GM18498 (cell line): ENCODE data around the gene PABPN1.
A peak's percentile ranks its signal among the peaks of the same experiment; 100 is the strongest.
"Not testable (repeated sequence)": the region's sequence is repeated elsewhere in the genome, so short reads cannot be mapped to it uniquely, and the experiment has no call there.

ENCODE experiments used
- ATAC-seq: cut with Tn5 transposase; IDR thresholded peaks from one replicate; pipeline ENCODE4 v1.9.1; 2021; ENCODE audit warnings: mild to moderate bottlenecking, moderate library complexity; ENCODE audit not compliant: unreplicated experiment

The PABPN1 gene, protein sequence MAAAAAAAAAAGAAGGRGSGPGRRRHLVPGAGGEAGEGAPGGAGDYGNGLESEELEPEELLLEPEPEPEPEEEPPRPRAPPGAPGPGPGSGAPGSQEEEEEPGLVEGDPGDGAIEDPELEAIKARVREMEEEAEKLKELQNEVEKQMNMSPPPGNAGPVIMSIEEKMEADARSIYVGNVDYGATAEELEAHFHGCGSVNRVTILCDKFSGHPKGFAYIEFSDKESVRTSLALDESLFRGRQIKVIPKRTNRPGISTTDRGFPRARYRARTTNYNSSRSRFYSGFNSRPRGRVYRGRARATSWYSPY

GRCh38 chr14:23320584-23321571, at the start of gene PABPN1:
Gene PABPN1 (plus strand): TSS chr14:23321457. CDS start chr14:23321470, 13 bp downstream.
- ATAC-seq: peak; percentile 91

GRCh38 chr14:23275412-23275811, 45.8 kb upstream of the PABPN1 start:
- no peak for ATAC-seq

DNA sequence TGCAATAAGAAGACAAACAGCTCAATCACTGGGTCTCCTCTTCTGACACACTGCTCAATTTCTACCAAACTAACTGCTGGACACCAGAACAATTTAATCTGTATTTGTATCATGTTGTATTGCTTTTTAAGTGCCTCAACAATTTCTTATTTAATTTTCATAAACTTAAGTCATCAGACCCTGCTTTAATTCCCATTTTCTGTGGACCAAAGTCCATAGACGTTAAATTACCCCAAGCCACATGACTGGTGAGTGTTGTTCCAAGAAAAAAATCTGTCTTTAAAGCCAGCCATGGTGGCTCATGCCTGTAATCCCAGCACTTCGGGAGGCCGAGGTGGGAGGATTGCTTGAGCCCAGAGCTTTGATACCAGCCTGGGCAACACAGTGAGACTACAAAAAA, 44.1 kb upstream of the PABPN1 start:
- ATAC-seq: no peak

- not testable (repeated sequence) for ATAC-seq
These were observed 43.3 kb upstream of the PABPN1 start for GRCh38 chr14:23277928-23278327.

- no peak for ATAC-seq
These were observed 40.0 kb upstream of the PABPN1 start for GRCh38 chr14:23281247-23281646.

DNA sequence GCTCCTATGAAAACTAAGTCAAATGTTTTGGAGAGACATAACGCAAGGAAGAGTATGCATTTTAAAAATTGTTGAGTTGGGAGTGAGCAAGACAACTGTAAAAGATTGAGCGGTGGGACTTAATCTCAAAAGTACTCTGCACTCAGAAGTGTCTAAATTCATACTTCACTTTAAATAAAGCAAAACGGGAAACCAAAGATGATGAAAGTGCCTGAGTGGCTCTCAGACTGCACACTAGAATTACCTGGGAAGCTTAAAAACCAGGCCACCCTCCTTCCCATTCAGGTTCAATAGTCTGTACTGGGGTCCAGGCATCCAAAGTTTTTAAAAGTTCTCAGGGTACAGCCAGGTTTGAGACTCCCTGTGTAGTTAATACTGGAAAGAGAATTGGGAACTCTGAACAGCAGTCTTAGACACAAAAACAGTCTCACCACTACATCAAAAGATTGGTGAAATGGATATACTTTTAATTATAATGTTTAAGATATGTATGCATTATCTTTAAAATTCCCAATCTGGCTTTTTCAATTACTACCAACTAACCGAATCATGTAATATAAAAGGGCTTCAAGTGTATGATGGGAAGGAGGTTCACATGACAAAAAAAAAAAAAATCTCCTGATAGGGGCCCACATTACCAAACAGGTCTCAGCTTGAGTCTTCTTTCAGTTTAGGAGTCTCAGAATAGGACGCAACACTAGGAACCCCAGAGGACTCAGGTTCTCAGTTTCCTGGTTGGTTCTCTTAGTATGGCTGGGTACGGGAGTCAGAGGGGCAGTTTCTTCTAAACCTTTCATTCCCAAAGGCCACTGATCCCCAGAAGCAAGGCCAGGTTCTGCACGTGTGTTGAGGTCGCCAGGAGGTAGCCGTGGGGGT, 36.4 kb upstream of the PABPN1 start:
- no peak for ATAC-seq

DNA sequence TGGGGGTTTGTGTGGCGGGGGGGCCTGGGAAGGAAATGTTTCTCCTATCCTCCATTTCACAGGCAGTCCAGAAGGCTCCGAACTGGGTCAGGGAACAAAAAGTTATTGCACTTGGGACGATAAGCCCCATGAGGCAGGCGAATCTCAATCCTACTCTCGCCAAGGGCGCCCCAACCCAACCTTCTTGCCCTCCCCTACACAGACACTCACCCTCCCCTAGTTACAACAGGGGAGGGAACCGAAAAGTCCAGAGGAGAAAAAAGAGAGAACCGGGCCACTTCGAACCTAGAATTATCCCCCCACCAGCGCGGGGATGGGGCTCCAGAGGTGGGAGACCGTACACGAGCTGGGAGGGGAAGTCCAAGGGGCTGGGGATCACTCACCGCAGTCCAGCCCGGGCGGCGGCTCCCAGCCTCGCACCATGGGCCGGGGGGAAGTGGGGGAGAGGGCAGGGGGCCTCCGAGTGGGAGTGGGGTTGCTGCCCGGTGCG, 35.7 kb upstream of the PABPN1 start:
- peak; percentile 27 for ATAC-seq

DNA sequence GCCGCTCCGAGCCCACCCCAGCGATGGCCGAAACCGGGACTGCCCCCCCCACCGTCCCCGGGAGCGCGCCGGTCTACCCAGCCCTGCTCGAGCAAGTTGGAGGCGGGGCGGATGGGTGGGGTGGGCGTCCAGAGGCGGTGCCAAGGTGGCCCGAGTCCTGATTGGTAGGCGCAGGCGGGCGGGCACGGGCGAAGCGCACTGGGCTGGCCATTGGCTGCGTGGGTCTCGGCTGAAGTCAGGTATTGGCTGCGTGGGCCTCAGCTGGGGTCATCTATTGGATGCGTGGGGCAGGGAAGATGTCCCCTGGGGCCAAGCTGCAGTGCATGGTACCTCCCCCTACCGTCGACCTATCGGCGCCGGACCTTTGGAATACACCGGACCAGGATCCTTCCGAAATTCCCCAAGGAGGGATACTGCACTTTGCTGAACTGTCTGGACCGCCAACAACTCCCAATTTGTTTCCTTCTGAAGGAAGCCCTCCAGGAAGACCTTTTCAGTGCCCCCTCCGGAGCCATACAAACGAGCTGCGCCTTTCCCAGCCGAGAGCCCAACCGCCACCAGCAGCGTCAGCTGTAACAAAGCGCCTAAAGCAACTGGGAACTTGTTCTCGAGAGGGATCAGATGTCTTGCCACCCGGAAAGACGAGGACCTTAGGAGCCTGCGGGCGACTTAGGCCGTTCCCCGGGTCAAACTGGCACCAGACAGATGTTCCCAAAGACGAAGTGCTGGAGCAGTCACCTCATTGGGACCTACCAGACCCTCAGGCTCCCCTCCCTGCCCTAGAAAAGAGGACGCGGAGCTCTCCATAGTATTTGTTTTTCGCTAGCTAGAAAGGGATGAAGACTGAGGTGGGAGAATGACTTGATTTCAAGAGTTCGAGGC, 35.0 kb upstream of the PABPN1 start, which contains the start of gene HOMEZ:
TSS of gene HOMEZ (minus strand) at position 113 of the 882 bp plus-strand sequence. CDS start 180 bp downstream, outside the sequence.
- ATAC-seq: peak; percentile 98

- ATAC-seq: no peak
These were observed 34.3 kb upstream of the PABPN1 start for GRCh38 chr14:23286902-23287479.

GRCh38 chr14:23294734-23295561, 26.3 kb upstream of the PABPN1 start:
- no peak for ATAC-seq

GRCh38 chr14:23296012-23296777, 25.1 kb upstream of the PABPN1 start:
- ATAC-seq: no peak

- no peak for ATAC-seq
These were observed 24.2 kb upstream of the PABPN1 start for GRCh38 chr14:23297096-23297495.

DNA sequence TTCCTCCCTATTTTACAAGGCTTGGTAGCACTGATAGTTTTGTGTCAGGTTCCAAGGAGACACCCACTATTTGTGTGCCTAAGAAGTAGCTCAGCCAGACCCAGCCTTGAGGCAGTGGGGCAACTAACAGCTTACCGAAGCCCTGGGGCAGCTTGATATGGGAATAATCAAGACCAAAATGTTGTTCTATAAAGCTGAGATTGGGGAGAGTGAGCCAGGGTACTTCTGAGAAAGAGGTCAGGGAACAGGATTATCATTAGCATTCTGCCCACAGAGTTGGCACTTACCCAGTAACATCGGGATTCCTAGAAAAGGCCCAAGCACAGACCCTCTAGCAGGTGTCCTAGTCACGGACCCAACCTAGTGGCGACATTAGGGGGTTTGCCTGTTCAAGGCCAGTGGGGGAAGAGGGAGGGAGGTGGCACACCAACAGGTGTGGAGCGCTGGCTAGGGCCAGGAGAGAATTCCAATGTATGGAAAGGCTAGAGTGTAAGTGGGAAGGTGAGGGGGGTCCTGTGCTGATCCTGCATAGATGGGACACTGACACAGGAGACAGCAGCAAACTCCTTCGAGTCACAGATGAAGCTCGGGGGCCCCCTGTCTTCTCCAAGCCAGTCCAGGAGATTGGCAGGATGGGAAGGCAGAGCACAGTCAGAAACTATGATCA, 23.5 kb upstream of the PABPN1 start:
- ATAC-seq: no peak

GRCh38 chr14:23299211-23299957, 21.9 kb upstream of the PABPN1 start:
- no peak for ATAC-seq

GRCh38 chr14:23299986-23300686, 21.1 kb upstream of the PABPN1 start:
- no peak for ATAC-seq
